ENCODE measurements around the gene PSORS1C2. TPM values are rescaled to one million over a fixed set of nuclear protein-coding genes. Genes with fewer than 3 reads are reported as not detected.

Gene PSORS1C2
- total RNA-seq, 1 experiment from 2014 or later = 0.33 TPM

- DNase-seq = peak; percentile 95
- H3K9me3 ChIP-seq (ENCODE audit: control insufficient read depth, low read depth, low read length) = no peaks in the 10 kb centered on the region
- peak overlapping the region; percentile 1 for H4K5ac ChIP-seq (ENCODE audit: insufficient read length, low read depth, low read length)
- H3K4me3 Mint-ChIP-seq = peak overlapping the region; percentile 91
- no peaks in the 10 kb centered on the region for H3K79me1 ChIP-seq (ENCODE audit: insufficient read depth, low read depth, low read length, poor library complexity, severe bottlenecking)
- H3K4ac ChIP-seq (ENCODE audit: low read depth, low read length) = no peak overlapping the region; the same call in 1 of the 2 replicates
- no peak overlapping the region for H2BK120ac ChIP-seq (ENCODE audit: low read depth, low read length, poor library complexity, severe bottlenecking)
- H2BK5ac ChIP-seq (ENCODE audit: insufficient read length, low read length) = peak overlapping the region; percentile 33
- no peaks in the 10 kb centered on the region for H4K20me1 ChIP-seq (ENCODE audit: control insufficient read depth, insufficient read depth, insufficient read length)
- H3K9ac ChIP-seq (ENCODE audit: extremely low read depth, insufficient read length, low read length) = peak overlapping the region; percentile 68
- H3K4me2 ChIP-seq (ENCODE audit: insufficient read depth, insufficient read length, low read length) = peak overlapping the region; percentile 61
- H3K79me2 ChIP-seq (ENCODE audit: insufficient read depth, low read length) = peaks cover 36% of the 10 kb centered on the region
- no peak overlapping the region for H4K91ac ChIP-seq (ENCODE audit: insufficient read length, low read depth, low read length)
- peaks cover 5 to 29% (median 25%) of the 10 kb centered on the region in 3 experiments for H3K36me3 Mint-ChIP-seq (ENCODE audit: insufficient read depth in 1 of 3, low read depth in 3 of 3)
- H3K27ac Mint-ChIP-seq = peak overlapping the region; percentile 98 to 100 (median 99)
- H2BK20ac ChIP-seq (ENCODE audit: low read depth, low read length, poor library complexity, severe bottlenecking) = no peak overlapping the region
- no peak overlapping the region for H2AK5ac ChIP-seq (ENCODE audit: insufficient read length, low read length)
- peak overlapping the region; percentile 31 for H2BK12ac ChIP-seq (ENCODE audit: insufficient read length, low read depth, low read length)
- no peaks in the 10 kb centered on the region; the same call in 1 of the 2 replicates for H3K27me3 Mint-ChIP-seq (ENCODE audit: low read depth)
- H3K18ac ChIP-seq (ENCODE audit: insufficient read length, low read depth, low read length) = peak overlapping the region; percentile 71
- H3K14ac ChIP-seq (ENCODE audit: insufficient read depth, low read length) = peak overlapping the region; percentile 53
- H3K23ac ChIP-seq (ENCODE audit: insufficient read length, low read depth, low read length) = no peak overlapping the region
- H3K9me3 Mint-ChIP-seq = no peaks in the 10 kb centered on the region; a peak in 1 of 5 replicates
- no CpG with 5 or more reads among the region's 16 CpGs for WGBS (ENCODE audit: extremely low coverage, insufficient read length, low lambda C conversion rate)
- H4K8ac ChIP-seq (replicated peaks; ENCODE audit: insufficient read length, low read depth, low read length) = no peak overlapping the region
- H3K27me3 ChIP-seq (ENCODE audit: insufficient read depth, low read length) = no peaks in the 10 kb centered on the region
- H3K23me2 ChIP-seq (ENCODE audit: insufficient read length, low read depth, low read length, poor library complexity, severe bottlenecking) = peaks cover 22% of the 10 kb centered on the region
- H3K4me1 ChIP-seq (ENCODE audit: insufficient read depth, low read length) = peaks cover 10% of the 10 kb centered on the region
- peaks cover 50 to 70% of the 10 kb centered on the region in 2 experiments for H3K4me1 Mint-ChIP-seq
- no peak overlapping the region for H2AFZ ChIP-seq (ENCODE audit: low read length)
- no peak for TF ChIP-seq CTCF (conservative IDR thresholded peaks at IDR 0.05)
- H3T11ph ChIP-seq (ENCODE audit: low read length) = no peak overlapping the region
- no peak overlapping the region for H3K56ac ChIP-seq (ENCODE audit: insufficient read length, low read depth, low read length)
- peak overlapping the region; percentile 83 for H3K27ac ChIP-seq (ENCODE audit: insufficient read length, low read depth, low read length)
- H2BK15ac ChIP-seq (ENCODE audit: low read depth, low read length) = no peak overlapping the region
Measured at GRCh38 chr6:31171931-31172905, 33.4 kb upstream of the PSORS1C2 start.
